ENCODE results near the gene ADRB1.

Gene ADRB1

GRCh38 chr10:114026189-114027040 lies 17.3 kb upstream of the ADRB1 start:
- no peak for DNase-seq

GRCh38 chr10:114027041-114027394 lies 16.6 kb upstream of the ADRB1 start:
- DNase-seq: no peak

GRCh38 chr10:114027951-114028350 lies 15.7 kb upstream of the ADRB1 start:
- DNase-seq: no peak

GRCh38 chr10:114028425-114028824 lies 15.2 kb upstream of the ADRB1 start:
- DNase-seq: no peak

GRCh38 chr10:114029655-114030054 lies 14.0 kb upstream of the ADRB1 start:
- DNase-seq: no peak

- DNase-seq: no peak
Observed at GRCh38 chr10:114030140-114030539, 13.5 kb upstream of the ADRB1 start.

GRCh38 chr10:114031073-114031972 lies 12.3 kb upstream of the ADRB1 start:
- DNase-seq: no peak

- no peak for DNase-seq
Observed at GRCh38 chr10:114033566-114033965, 10.1 kb upstream of the ADRB1 start.

- DNase-seq: no peak
Observed at GRCh38 chr10:114034923-114035645, 8.6 kb upstream of the ADRB1 start.

- no peak for DNase-seq
Observed at GRCh38 chr10:114035791-114036190, 7.9 kb upstream of the ADRB1 start.

- no peak for DNase-seq
Observed at GRCh38 chr10:114038819-114039218, 4.8 kb upstream of the ADRB1 start.

- DNase-seq: no peak
Observed at GRCh38 chr10:114041166-114041565, 2.5 kb upstream of the ADRB1 start.

- no peak for DNase-seq
Observed at GRCh38 chr10:114042895-114043531, 653 bp upstream of the ADRB1 start.

- DNase-seq: no peak
Observed at GRCh38 chr10:114044247-114045135, 825 bp downstream of the ADRB1 start.

GRCh38 chr10:114045136-114046086 lies 1.7 kb downstream of the ADRB1 start:
- DNase-seq: no peak

- no peak for DNase-seq
Observed at GRCh38 chr10:114046087-114046458, 2.4 kb downstream of the ADRB1 start.

GRCh38 chr10:114048472-114048871 lies 4.8 kb downstream of the ADRB1 start:
- DNase-seq: no peak

GRCh38 chr10:114051714-114052113 lies 8.0 kb downstream of the ADRB1 start:
- no peak for DNase-seq

- no peak for DNase-seq
Observed at GRCh38 chr10:114052255-114052654, 8.6 kb downstream of the ADRB1 start.

GRCh38 chr10:114053946-114054345 lies 10.3 kb downstream of the ADRB1 start:
- DNase-seq: no peak

GRCh38 chr10:114057855-114058254 lies 14.2 kb downstream of the ADRB1 start:
- DNase-seq: no peak

Data from NCI-H2081 treated with DMSO at 0.1 percent for 48 hours (cell line).